ENCODE data around the gene DACH2.

DNA sequence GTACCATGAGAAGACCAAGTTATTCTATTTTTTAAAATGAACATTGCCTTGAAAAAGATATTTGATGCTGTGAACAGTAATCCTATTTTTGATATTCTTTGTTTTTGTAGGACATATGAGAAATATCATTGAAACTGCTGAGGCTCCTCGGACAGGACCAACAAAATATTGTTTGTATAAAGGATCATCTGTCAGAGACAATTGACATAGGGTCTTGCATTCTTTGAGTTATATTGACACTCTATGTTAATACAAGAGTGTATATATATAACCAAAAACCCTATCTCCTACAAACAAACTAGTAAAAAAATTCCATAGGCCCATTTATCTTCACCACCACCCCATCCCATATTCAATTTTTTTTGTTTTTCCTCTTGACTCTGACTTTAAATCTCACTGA is 222.7 kb downstream of the DACH2 start:
- TF ChIP-seq, protein P1, sequence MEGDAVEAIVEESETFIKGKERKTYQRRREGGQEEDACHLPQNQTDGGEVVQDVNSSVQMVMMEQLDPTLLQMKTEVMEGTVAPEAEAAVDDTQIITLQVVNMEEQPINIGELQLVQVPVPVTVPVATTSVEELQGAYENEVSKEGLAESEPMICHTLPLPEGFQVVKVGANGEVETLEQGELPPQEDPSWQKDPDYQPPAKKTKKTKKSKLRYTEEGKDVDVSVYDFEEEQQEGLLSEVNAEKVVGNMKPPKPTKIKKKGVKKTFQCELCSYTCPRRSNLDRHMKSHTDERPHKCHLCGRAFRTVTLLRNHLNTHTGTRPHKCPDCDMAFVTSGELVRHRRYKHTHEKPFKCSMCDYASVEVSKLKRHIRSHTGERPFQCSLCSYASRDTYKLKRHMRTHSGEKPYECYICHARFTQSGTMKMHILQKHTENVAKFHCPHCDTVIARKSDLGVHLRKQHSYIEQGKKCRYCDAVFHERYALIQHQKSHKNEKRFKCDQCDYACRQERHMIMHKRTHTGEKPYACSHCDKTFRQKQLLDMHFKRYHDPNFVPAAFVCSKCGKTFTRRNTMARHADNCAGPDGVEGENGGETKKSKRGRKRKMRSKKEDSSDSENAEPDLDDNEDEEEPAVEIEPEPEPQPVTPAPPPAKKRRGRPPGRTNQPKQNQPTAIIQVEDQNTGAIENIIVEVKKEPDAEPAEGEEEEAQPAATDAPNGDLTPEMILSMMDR (optimal IDR thresholded peaks at IDR 0.05 in 1 of 3, IDR thresholded peaks at IDR 0.05 in 1 of 3, conservative IDR thresholded peaks at IDR 0.05 in 1 of 3; ENCODE audit: extremely low read depth in 1 of 3, insufficient read depth in 2 of 3, low read length in 3 of 3) = no peak
- no peak for TF ChIP-seq EZH2 (IDR thresholded peaks at IDR 0.05; ENCODE audit: low read length)
